Cardiac muscle cell (in vitro differentiated cells and primary cell): ENCODE data around the gene RAD51AP1. TPM values are rescaled to one million over a fixed set of nuclear protein-coding genes. Genes with fewer than 3 reads are reported as not detected.

ENCODE experiments used
- DNase-seq, 2 donors: peaks; one replicate each; pipeline versions ENCODE4 v3.0.0 to v3.0.0-alpha.2; 2010 to 2017; ENCODE audit warnings: low read depth in 1 of 2, low spot score in 1 of 2
- H3K27ac ChIP-seq: fragments of 200-600 bp; sonication (generic); 2 replicates; pipeline ENCODE4 v1.5.1; 2016
- H3K27me3 ChIP-seq: fragments of 200-600 bp; sonication (generic); 2 replicates; pipeline ENCODE4 v1.6.0; 2016; ENCODE audit warnings: control low read depth
- H3K36me3 ChIP-seq: fragments of 200-600 bp; sonication (generic); 2 replicates; pipeline ENCODE4 v1.5.1; 2016; ENCODE audit warnings: control low read depth
- H3K4me1 ChIP-seq: fragments of 200-600 bp; sonication (generic); 2 replicates; pipeline ENCODE4 v1.8.1; 2017; ENCODE audit warnings: low read depth, mild to moderate bottlenecking, mixed run types
- H3K4me3 ChIP-seq: fragments of 200-600 bp; sonication (generic); 2 replicates; pipeline ENCODE4 v1.5.1; 2016; ENCODE audit warnings: mild to moderate bottlenecking
- H3K9me3 ChIP-seq: fragments of 200-600 bp; sonication (generic); 2 replicates; pipeline ENCODE4 v1.5.1; 2017; ENCODE audit warnings: low read depth, mild to moderate bottlenecking, control low read depth
- polyA plus RNA-seq: library from polyadenylated mRNA; unstranded; fragments of >200 nt; fragmentation: Nextera tagmentation; extraction: Ambion mirVana; gene quantifications from 2 replicates; pipeline ENCODE4 v1.2.1, GENCODE V29; 2016
- total RNA-seq: library from RNA; depleted of rRNA; stranded (reverse); fragments of >200 nt; gene quantifications from 2 replicates; pipeline ENCODE4 v1.2.3, GENCODE V29; 2016
- TF ChIP-seq, protein P1 (sequence below): IDR thresholded peaks from 2 replicates; pipeline ENCODE4 v1.5.1; 2012; ENCODE audit warnings: low read depth, mild to moderate bottlenecking, low read length

Gene RAD51AP1
- total and polyA plus RNA-seq, 2 experiments from 2014 or later, result 9.9 to 17.1 TPM

DNA sequence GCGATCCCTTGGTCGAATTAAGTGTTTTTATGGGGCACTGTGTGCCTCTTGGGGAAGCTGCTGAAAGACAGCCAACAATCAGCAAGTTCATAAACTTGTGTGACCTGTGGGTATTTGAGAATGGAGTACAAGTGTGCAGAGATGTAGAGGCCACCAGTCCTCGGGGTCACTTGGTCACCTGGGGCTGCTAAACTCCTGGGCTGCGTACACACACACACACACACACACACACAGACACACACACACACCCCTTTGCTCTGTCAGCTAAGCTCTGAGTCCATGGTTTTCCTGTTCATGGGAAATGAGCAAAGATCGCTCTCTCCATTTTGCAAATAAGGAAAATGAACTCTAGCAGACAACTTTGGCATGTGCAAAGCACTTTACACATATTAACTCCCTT, 47.8 kb downstream of the RAD51AP1 start:
- no peak for DNase-seq
- TF ChIP-seq, protein P1, sequence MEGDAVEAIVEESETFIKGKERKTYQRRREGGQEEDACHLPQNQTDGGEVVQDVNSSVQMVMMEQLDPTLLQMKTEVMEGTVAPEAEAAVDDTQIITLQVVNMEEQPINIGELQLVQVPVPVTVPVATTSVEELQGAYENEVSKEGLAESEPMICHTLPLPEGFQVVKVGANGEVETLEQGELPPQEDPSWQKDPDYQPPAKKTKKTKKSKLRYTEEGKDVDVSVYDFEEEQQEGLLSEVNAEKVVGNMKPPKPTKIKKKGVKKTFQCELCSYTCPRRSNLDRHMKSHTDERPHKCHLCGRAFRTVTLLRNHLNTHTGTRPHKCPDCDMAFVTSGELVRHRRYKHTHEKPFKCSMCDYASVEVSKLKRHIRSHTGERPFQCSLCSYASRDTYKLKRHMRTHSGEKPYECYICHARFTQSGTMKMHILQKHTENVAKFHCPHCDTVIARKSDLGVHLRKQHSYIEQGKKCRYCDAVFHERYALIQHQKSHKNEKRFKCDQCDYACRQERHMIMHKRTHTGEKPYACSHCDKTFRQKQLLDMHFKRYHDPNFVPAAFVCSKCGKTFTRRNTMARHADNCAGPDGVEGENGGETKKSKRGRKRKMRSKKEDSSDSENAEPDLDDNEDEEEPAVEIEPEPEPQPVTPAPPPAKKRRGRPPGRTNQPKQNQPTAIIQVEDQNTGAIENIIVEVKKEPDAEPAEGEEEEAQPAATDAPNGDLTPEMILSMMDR, result no peak
- H3K36me3 ChIP-seq, result no peaks in the 10 kb centered on the region
- H3K4me1 ChIP-seq, result no peaks in the 10 kb centered on the region
- no peak overlapping the region for H3K4me3 ChIP-seq
- no peaks in the 10 kb centered on the region for H3K9me3 ChIP-seq
- no peak overlapping the region for H3K27ac ChIP-seq
- no peaks in the 10 kb centered on the region for H3K27me3 ChIP-seq

- H3K27me3 ChIP-seq, result no peaks in the 10 kb centered on the region
- no peak overlapping the region for H3K4me3 ChIP-seq
- no peak overlapping the region for H3K27ac ChIP-seq
- TF ChIP-seq, protein P1, result no peak
- no peaks in the 10 kb centered on the region for H3K36me3 ChIP-seq
- H3K4me1 ChIP-seq, result no peaks in the 10 kb centered on the region
- DNase-seq, result no peak
- H3K9me3 ChIP-seq, result no peaks in the 10 kb centered on the region
Measured at GRCh38 chr12:4587108-4587507, 48.4 kb downstream of the RAD51AP1 start.

GRCh38 chr12:4588916-4589315, 50.2 kb downstream of the RAD51AP1 start:
- Histone ChIP-seq H3K27me3 (no peaks in the 10 kb centered on the region), H3K9me3 (no peaks in the 10 kb centered on the region), H3K4me1 (no peaks in the 10 kb centered on the region), H3K27ac (no peak overlapping the region), H3K4me3 (no peak overlapping the region), H3K36me3 (no peaks in the 10 kb centered on the region)
- no peak for DNase-seq
- TF ChIP-seq, protein P1, result no peak

GRCh38 chr12:4589941-4590340, 51.3 kb downstream of the RAD51AP1 start:
- no peaks in the 10 kb centered on the region for H3K9me3 ChIP-seq
- H3K27me3 ChIP-seq, result no peaks in the 10 kb centered on the region
- no peak overlapping the region for H3K27ac ChIP-seq
- H3K36me3 ChIP-seq, result no peaks in the 10 kb centered on the region
- TF ChIP-seq, protein P1, result no peak
- no peak for DNase-seq
- no peaks in the 10 kb centered on the region for H3K4me1 ChIP-seq
- H3K4me3 ChIP-seq, result no peak overlapping the region

DNA sequence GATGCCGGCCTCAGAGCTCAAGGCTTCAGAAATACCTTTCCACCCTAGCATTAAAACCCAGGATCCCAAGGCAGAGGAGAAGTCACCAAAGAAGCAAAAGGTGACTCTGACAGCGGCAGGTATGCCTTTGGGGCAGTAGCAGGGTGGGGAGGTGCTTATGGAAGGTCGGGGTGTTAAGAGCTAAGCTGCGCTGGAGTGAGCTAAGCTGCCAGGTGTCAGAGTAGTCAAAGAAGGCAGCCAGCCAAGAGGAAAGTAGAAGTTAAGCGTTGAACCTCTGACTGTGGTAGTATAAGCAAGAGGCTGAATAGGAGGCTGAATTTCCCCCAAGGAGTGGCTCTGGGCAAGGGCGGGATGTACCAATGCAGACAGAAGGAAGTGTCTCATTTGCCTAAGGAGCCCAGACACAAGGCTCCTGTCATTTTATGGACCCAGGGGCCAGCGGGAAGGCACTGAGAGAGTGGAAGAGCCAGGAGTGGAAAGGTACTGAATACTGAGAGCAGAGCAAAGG, 52.5 kb downstream of the RAD51AP1 start:
- no peak for DNase-seq
- TF ChIP-seq, protein P1, result no peak
- Histone ChIP-seq H3K9me3 (no peaks in the 10 kb centered on the region), H3K27ac (no peak overlapping the region), H3K4me3 (no peak overlapping the region), H3K4me1 (no peaks in the 10 kb centered on the region), H3K36me3 (no peaks in the 10 kb centered on the region), H3K27me3 (no peaks in the 10 kb centered on the region)

DNA sequence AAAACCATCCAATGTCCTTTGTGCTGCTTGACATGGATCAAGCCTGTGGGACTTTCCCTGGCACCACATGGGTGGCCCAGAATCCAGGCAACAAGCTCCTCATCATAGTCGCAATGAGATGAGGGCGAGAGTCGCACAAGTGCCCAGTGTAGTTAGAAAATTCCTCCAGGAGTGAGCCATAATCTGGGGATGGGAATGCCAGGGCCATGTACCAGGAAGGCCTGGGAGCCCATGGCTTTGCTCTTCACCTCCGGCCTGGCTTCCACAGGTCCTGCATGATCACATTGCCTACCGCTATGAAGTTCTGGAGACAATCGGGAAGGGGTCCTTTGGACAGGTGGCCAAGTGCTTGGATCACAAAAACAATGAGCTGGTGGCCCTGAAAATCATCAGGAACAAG, 57.2 kb downstream of the RAD51AP1 start:
- Histone ChIP-seq H3K27ac (no peak overlapping the region), H3K27me3 (peaks cover 5% of the 10 kb centered on the region), H3K4me1 (no peaks in the 10 kb centered on the region), H3K36me3 (no peaks in the 10 kb centered on the region), H3K9me3 (no peaks in the 10 kb centered on the region), H3K4me3 (no peak overlapping the region)
- DNase-seq, result no peak
- TF ChIP-seq, protein P1, result no peak
